Measurements from ENCODE around the gene ANKRD33B. TPM values are rescaled to one million over a fixed set of nuclear protein-coding genes. Genes with fewer than 3 reads are reported as not detected.
A peak's percentile ranks its signal among the peaks of the same experiment; 100 is the strongest.

The ANKRD33B gene
- total RNA-seq, 1 experiment from 2014 or later: 10.9 TPM

- no peak overlapping the region for H2AFZ ChIP-seq (ENCODE audit: low read depth, low read length, poor library complexity, severe bottlenecking)
- no peaks in the 10 kb centered on the region for H4K20me1 ChIP-seq (ENCODE audit: insufficient read depth)
- H3K4me2 ChIP-seq (ENCODE audit: low read length): 0 out of 2 replicates have a peak overlapping the region, but pooled peaks have one; percentile 58
- peaks cover 25 to 46% of the 10 kb centered on the region in 2 experiments for H3K4me1 ChIP-seq (ENCODE audit: control insufficient read depth in 1 of 2, insufficient read depth in 2 of 2, low read length in 2 of 2)
- no peak overlapping the region for H3K4me3 ChIP-seq (replicated peaks in 1 of 2; ENCODE audit: low read depth in 1 of 2, low read length in 2 of 2)
- ChIA-PET POLR2A (no interaction called here), RAD21 (ENCODE audit: low non-redundant PET in 1 of 2, low total read pairs in 2 of 2, uncharacterized antibody in 2 of 2, unreplicated experiment in 2 of 2) (interaction anchor here in 1 of 2 experiments (0.6 kb wide), 1 partner anchor 25 kb away, joined by 3 read pairs; no protein-coding TSS in a partner anchor), CTCF (interaction anchor here (1.5 kb wide), 1 partner anchor 25 kb away, joined by 3 read pairs; no protein-coding TSS in a partner anchor)
- no TSS peak for BruUV-seq (replicated peaks)
- TF ChIP-seq ZBTB33 (IDR thresholded peaks at IDR 0.05; ENCODE audit: extremely low read depth, insufficient replicate concordance, low read length) (no peak), EZH2 (IDR thresholded peaks at IDR 0.05) (no peak), EZH2phosphoT487 (IDR thresholded peaks at IDR 0.05; ENCODE audit: borderline replicate concordance) (no peak), CEBPB (IDR thresholded peaks at IDR 0.05; ENCODE audit: low read depth) (no peak), POLR2A (IDR thresholded peaks at IDR 0.05; ENCODE audit: borderline replicate concordance, extremely low read depth, insufficient read depth, insufficient read length) (no peak), ZNF274 (IDR thresholded peaks at IDR 0.05; ENCODE audit: low read depth, low read length) (no peak), YY1 (IDR thresholded peaks at IDR 0.05; ENCODE audit: extremely low read depth, insufficient replicate concordance, low read depth, low read length) (no peak), ELF1 (IDR thresholded peaks at IDR 0.05; ENCODE audit: borderline replicate concordance, low read depth) (no peak), EGR1 (IDR thresholded peaks at IDR 0.05; ENCODE audit: low read depth) (no peak), FOSL1 (IDR thresholded peaks at IDR 0.05; ENCODE audit: low read depth) (no peak), SRF (IDR thresholded peaks at IDR 0.05; ENCODE audit: low read depth) (no peak)
- ATAC-seq (no peak), DNase-seq (ENCODE audit: low read depth, low spot score) (no peak)
- H3K9me3 ChIP-seq (ENCODE audit: control insufficient read depth in 1 of 2, insufficient read depth in 1 of 2, low read depth in 1 of 2, low read length in 2 of 2): no peaks in the 10 kb centered on the region
- H3K79me2 ChIP-seq (ENCODE audit: insufficient read depth, low read length): peaks cover 53% of the 10 kb centered on the region; the same call in 1 of the 2 replicates
- H3K9me2 ChIP-seq (ENCODE audit: insufficient read depth): no peaks in the 10 kb centered on the region
- no peak overlapping the region for H3K9ac ChIP-seq (ENCODE audit: low read length)
- H3K27ac ChIP-seq (ENCODE audit: low read depth, low read length): no peak overlapping the region; the same call in 1 of the 2 replicates
- intact Hi-C loops (cut with micrococcal nuclease): no loop called here
- no peaks in the 10 kb centered on the region for H3K36me3 ChIP-seq (ENCODE audit: control insufficient read depth in 1 of 2, insufficient read depth in 2 of 2, low read length in 2 of 2)
- no peaks in the 10 kb centered on the region for H3K27me3 ChIP-seq (ENCODE audit: insufficient read depth, low read length)
Observed at GRCh38 chr5:10602031-10602806, 38.3 kb downstream of the ANKRD33B start.

All from HCT116 (cell line).